Left lung (tissue), 10 donors: Measurements from ENCODE around the gene DLGAP1. TPM values are rescaled to one million over a fixed set of nuclear protein-coding genes. Genes with fewer than 3 reads are reported as not detected.

Experiments
- ATAC-seq: fragments of 200-7000 bp; cut with Tn5 transposase; one replicate; pipeline ENCODE4 v1.9.1; 2020; ENCODE audit warnings: moderate library complexity
- DNase-seq, 4 donors: peaks; one replicate each; pipeline ENCODE4 v3.0.0-alpha.2; 2013 to 2020
- H3K27ac ChIP-seq, 2 donors: fragments of 200-600 bp; sonication (generic) in 1 of 2; one replicate each; pipeline versions ENCODE4 v1.5.0 to v1.8.0; 2020 to 2021
- H3K27me3 ChIP-seq, 2 donors: fragments of 200-600 bp; sonication (generic) in 1 of 2; one replicate each; pipeline versions ENCODE4 v1.5.0 to v1.8.0; 2020 to 2021
- H3K36me3 ChIP-seq, 2 donors: fragments of 200-600 bp; sonication (generic) in 1 of 2; one replicate each; pipeline versions ENCODE4 v1.5.0 to v1.8.0; 2020 to 2021
- H3K4me1 ChIP-seq, 2 donors: fragments of 200-600 bp; one replicate each; pipeline ENCODE4 v1.8.0; 2021
- H3K4me3 ChIP-seq, 2 donors: fragments of 200-600 bp; sonication (generic) in 1 of 2; one replicate each; pipeline versions ENCODE4 v1.5.0 to v1.8.0; 2020 to 2021; ENCODE audit warnings: mild to moderate bottlenecking in 1 of 2
- H3K9me3 ChIP-seq, 2 donors: fragments of 200-600 bp; sonication (generic) in 1 of 2; one replicate each; pipeline versions ENCODE4 v1.5.0 to v1.8.0; 2020 to 2021
- intact Hi-C, 2 donors: fragments of 100-400 bp; cut with DNase I; formaldehyde crosslinking; loops; one replicate each; pipeline versions ENCODE4 v1.11.2 to v1.14.2; 2022
- polyA plus RNA-seq, 6 donors: library from polyadenylated mRNA; unstranded; fragments of 120-200 nt; gene quantifications; one replicate each; pipeline ENCODE4 v1.2.1, GENCODE V29; 2013; ENCODE audit not compliant: insufficient read length in 6 of 6
- total RNA-seq, 2 donors: library from RNA; stranded (reverse); fragmentation: NEBNext Ultra II Directional; extraction: Animal tissue kit (Norgen Biotek cat#: 25700); gene quantifications; one replicate each; pipeline ENCODE4 v1.2.1, GENCODE V29; 2021
- TF ChIP-seq, protein P1 (sequence below), 2 donors: fragments of 200-600 bp; sonication (generic) in 1 of 2; IDR thresholded peaks; one replicate each; pipeline versions ENCODE4 v1.5.0 to v1.8.0; 2021; ENCODE audit warnings: antibody characterized with exemption in 2 of 2
- donor health status: DM: no; HTN: yes; CAD: no.
- donor health status: DM: no; HTN: no; CAD: no.

The DLGAP1 gene
- total and polyA plus RNA-seq, 8 donors = 1.6 to 4.0 (median 2.1) TPM

- DNase-seq (no peak), ATAC-seq (no peak)
- Histone ChIP-seq H3K27me3 (no peaks in the 10 kb centered on the region), H3K9me3 (no peaks in the 10 kb centered on the region), H3K27ac (no peak overlapping the region), H3K4me1 (no peaks in the 10 kb centered on the region), H3K4me3 (no peak overlapping the region), H3K36me3 (no peaks in the 10 kb centered on the region)
- TF ChIP-seq, protein P1, sequence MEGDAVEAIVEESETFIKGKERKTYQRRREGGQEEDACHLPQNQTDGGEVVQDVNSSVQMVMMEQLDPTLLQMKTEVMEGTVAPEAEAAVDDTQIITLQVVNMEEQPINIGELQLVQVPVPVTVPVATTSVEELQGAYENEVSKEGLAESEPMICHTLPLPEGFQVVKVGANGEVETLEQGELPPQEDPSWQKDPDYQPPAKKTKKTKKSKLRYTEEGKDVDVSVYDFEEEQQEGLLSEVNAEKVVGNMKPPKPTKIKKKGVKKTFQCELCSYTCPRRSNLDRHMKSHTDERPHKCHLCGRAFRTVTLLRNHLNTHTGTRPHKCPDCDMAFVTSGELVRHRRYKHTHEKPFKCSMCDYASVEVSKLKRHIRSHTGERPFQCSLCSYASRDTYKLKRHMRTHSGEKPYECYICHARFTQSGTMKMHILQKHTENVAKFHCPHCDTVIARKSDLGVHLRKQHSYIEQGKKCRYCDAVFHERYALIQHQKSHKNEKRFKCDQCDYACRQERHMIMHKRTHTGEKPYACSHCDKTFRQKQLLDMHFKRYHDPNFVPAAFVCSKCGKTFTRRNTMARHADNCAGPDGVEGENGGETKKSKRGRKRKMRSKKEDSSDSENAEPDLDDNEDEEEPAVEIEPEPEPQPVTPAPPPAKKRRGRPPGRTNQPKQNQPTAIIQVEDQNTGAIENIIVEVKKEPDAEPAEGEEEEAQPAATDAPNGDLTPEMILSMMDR (IDR thresholded peaks at IDR 0.05) = no peak
- intact Hi-C loops = no loop called here
Measured at GRCh38 chr18:4251873-4252272, 203.2 kb downstream of the DLGAP1 start.

DNA sequence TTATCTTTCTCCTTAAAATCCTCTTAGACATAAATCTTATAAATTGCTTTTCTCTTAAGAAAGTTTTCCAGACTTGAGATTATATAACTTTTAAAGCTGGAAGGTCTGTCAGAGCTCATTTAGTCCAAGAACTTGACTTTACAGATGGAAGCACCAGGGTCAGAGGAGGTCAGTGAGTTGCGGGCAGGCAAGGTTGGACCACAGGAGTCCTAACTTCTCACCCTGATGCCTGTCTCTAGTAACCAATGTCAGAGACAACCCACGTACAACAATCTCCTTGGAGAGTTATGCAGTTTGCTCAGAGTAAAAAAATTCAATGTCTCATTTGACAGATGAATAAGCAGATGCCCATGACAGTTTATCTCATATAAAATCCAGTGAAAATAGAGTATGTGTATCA, 203.9 kb downstream of the DLGAP1 start:
- no peaks in the 10 kb centered on the region for H3K4me1 ChIP-seq
- no peaks in the 10 kb centered on the region for H3K36me3 ChIP-seq
- H3K9me3 ChIP-seq = no peaks in the 10 kb centered on the region
- no peaks in the 10 kb centered on the region for H3K27me3 ChIP-seq
- DNase-seq (no peak), ATAC-seq (no peak)
- H3K4me3 ChIP-seq = no peak overlapping the region
- TF ChIP-seq, protein P1 (IDR thresholded peaks at IDR 0.05) = no peak
- H3K27ac ChIP-seq = no peak overlapping the region
- intact Hi-C loops = no loop called here

DNA sequence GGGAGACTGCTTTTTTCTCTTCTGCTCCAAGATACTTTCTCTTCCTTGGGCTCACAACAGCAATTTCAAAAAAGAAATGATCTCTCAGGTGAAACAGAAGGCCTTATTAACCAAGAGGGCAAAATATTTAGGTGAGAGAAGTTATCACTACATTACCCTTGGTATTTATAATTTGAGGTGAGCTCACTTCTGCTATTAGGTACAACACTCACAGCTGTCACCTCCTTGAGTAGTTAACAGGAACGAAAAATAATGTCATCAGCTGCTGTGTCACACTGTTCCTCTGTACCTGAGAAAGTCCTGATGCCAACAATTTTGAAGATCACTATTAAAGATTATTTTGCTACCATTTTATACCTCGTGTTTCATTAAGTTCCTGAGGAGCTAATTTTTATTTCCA, 205.0 kb downstream of the DLGAP1 start:
- intact Hi-C loops = no loop called here
- Histone ChIP-seq H3K4me1 (no peaks in the 10 kb centered on the region), H3K9me3 (no peaks in the 10 kb centered on the region), H3K27ac (no peak overlapping the region), H3K27me3 (no peaks in the 10 kb centered on the region), H3K4me3 (no peak overlapping the region), H3K36me3 (no peaks in the 10 kb centered on the region)
- TF ChIP-seq, protein P1 (IDR thresholded peaks at IDR 0.05) = no peak
- DNase-seq (no peak), ATAC-seq (no peak)

DNA sequence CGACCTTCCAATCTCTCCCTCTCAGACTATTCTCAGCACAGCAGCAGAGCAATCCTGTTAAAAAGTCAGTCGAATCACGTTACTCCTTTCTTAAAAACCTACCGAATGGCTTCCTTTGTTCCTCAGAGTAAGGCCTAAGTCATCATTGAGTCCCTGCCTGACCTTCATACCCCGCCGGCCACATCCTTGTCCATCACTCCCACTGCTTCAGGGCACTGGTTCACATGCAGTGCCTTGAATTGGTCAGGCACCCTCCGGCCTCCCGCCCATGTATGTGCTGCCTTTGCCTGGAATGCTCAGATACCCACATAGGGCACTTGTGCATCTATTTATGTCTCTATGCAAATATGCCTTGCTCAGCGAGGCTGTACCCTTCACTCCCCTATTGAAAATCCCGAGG, 206.4 kb downstream of the DLGAP1 start:
- Histone ChIP-seq H3K27me3 (no peaks in the 10 kb centered on the region), H3K4me1 (no peaks in the 10 kb centered on the region), H3K9me3 (no peaks in the 10 kb centered on the region), H3K4me3 (no peak overlapping the region), H3K27ac (no peak overlapping the region), H3K36me3 (no peaks in the 10 kb centered on the region)
- ATAC-seq (no peak), DNase-seq (peak in 1 of 4 donors; percentile 43)
- TF ChIP-seq, protein P1 (IDR thresholded peaks at IDR 0.05) = no peak
- intact Hi-C loops = no loop called here

DNA sequence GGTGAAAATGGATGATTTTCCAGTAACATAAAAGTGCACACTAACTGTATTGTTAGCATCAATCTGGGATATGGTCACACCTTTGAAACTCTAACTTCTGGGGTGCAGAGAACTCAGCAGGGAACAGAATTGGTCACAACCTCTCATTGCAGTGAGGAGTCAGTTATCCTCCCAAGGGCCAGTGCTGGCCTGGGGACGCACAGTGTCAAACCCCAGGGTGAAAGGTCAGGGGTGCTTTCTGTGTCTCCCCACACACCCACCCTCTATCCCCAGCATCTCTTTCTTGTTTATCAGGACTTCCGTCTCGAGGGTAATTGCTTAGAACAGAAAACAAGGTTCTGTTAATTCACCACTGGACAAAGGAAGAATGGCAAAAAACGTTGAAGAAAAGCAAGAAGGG, 208.7 kb downstream of the DLGAP1 start:
- DNase-seq (no peak), ATAC-seq (no peak)
- Histone ChIP-seq H3K27me3 (no peaks in the 10 kb centered on the region), H3K27ac (no peak overlapping the region), H3K36me3 (no peaks in the 10 kb centered on the region), H3K4me3 (no peak overlapping the region), H3K4me1 (no peaks in the 10 kb centered on the region), H3K9me3 (no peaks in the 10 kb centered on the region)
- intact Hi-C loops = no loop called here
- TF ChIP-seq, protein P1 (IDR thresholded peaks at IDR 0.05) = no peak
